ENCODE data around the gene ATN1. TPM values are rescaled to one million over a fixed set of nuclear protein-coding genes. Genes with fewer than 3 reads are reported as not detected.

ATN1 gene
- total and polyA plus RNA-seq, 9 of the 15 experiments (the other 6 are each of a cell fraction or from before 2014, with no cell fraction given) = 0.15 to 49.8 (median 2.7) TPM

DNA sequence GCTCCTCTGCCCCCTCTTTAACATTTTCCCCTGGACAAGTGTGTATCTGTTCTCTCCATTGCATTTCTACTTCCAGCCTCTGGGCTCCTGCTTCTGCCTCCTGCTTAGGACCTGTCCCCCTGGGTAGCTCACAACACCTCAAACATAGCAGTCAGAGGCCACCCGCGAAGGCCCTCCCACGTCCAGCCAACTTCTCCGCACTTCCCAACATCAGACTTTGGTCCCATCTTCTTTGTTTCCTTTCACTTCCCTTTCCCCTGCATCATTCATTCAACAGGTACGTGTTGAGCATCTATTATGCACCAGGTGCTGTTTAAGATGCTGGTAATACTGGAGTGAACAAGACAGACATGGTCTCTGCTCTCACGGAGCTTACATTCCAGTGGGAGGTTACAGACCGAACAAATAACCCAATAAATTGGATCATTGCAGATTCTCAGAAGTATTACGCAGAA, 19.2 kb downstream of the ATN1 start (continued):
- TF ChIP-seq, protein P1, sequence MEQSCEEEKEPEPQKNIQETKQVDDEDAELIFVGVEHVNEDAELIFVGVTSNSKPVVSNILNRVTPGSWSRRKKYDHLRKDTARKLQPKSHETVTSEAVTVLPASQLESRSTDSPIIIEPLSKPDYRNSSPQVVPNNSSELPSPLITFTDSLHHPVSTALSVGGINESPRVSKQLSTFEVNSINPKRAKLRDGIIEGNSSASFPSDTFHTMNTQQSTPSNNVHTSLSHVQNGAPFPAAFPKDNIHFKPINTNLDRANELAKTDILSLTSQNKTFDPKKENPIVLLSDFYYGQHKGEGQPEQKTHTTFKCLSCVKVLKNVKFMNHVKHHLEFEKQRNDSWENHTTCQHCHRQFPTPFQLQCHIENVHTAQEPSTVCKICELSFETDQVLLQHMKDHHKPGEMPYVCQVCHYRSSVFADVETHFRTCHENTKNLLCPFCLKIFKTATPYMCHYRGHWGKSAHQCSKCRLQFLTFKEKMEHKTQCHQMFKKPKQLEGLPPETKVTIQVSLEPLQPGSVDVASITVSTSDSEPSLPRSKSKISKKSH (CRISPR knock-in tag; IDR thresholded peaks at IDR 0.05) = no peak
- TF ChIP-seq, protein P2, sequence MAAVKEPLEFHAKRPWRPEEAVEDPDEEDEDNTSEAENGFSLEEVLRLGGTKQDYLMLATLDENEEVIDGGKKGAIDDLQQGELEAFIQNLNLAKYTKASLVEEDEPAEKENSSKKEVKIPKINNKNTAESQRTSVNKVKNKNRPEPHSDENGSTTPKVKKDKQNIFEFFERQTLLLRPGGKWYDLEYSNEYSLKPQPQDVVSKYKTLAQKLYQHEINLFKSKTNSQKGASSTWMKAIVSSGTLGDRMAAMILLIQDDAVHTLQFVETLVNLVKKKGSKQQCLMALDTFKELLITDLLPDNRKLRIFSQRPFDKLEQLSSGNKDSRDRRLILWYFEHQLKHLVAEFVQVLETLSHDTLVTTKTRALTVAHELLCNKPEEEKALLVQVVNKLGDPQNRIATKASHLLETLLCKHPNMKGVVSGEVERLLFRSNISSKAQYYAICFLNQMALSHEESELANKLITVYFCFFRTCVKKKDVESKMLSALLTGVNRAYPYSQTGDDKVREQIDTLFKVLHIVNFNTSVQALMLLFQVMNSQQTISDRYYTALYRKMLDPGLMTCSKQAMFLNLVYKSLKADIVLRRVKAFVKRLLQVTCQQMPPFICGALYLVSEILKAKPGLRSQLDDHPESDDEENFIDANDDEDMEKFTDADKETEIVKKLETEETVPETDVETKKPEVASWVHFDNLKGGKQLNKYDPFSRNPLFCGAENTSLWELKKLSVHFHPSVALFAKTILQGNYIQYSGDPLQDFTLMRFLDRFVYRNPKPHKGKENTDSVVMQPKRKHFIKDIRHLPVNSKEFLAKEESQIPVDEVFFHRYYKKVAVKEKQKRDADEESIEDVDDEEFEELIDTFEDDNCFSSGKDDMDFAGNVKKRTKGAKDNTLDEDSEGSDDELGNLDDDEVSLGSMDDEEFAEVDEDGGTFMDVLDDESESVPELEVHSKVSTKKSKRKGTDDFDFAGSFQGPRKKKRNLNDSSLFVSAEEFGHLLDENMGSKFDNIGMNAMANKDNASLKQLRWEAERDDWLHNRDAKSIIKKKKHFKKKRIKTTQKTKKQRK (IDR thresholded peaks at IDR 0.05; ENCODE audit: borderline replicate concordance, low read depth, low read length) = no peak
- TF ChIP-seq MTA2 (IDR thresholded peaks at IDR 0.05; ENCODE audit: low read depth) = no peak
- no peak for TF ChIP-seq POLR2H (tag; IDR thresholded peaks at IDR 0.05; ENCODE audit: low read depth)
- no peak for TF ChIP-seq PML (IDR thresholded peaks at IDR 0.05; ENCODE audit: low read length)
- no peak for TF ChIP-seq ZNF592 (IDR thresholded peaks at IDR 0.05)
- TF ChIP-seq HIVEP1 (CRISPR knock-in tag; IDR thresholded peaks at IDR 0.05) = no peak
- TF ChIP-seq MAFK (IDR thresholded peaks at IDR 0.05; ENCODE audit: low read length) = no peak
- no peak for TF ChIP-seq SETDB1 (IDR thresholded peaks at IDR 0.05; ENCODE audit: low read length)
- no peak for TF ChIP-seq GABPB1 (CRISPR knock-in tag; IDR thresholded peaks at IDR 0.05)

Data from K562 (cell line).